T-helper 17 cell (primary cell): Measurements from ENCODE around the gene REV1. TPM values are rescaled to one million over a fixed set of nuclear protein-coding genes. Genes with fewer than 3 reads are reported as not detected.
"Not testable (repeated sequence)": the region's sequence is repeated elsewhere in the genome, so short reads cannot be mapped to it uniquely, and the experiment has no call there.

ENCODE experiments used
- ATAC-seq: fragments of 150-1000 bp; cut with Tn5 transposase; 2 replicates; pipeline ENCODE4 v1.10.0; 2021; ENCODE audit warnings: mild to moderate bottlenecking, moderate library complexity
- DNase-seq, 3 donors: peaks; one replicate each; pipeline versions ENCODE4 v3.0.0 to v3.0.0-alpha.2; 2020 to 2021
- H3K9me3 ChIP-seq: one replicate; pipeline ENCODE4 v1.7.0; 2013; ENCODE audit warnings: low read length, mild to moderate bottlenecking; ENCODE audit not compliant: control insufficient read depth, poor library complexity, severe bottlenecking
- H3K27ac Mint-ChIP-seq: one replicate; pipeline ENCODE4 v1.8.0; 2022; ENCODE audit warnings: mild to moderate bottlenecking, moderate library complexity, mixed read lengths
- H3K27me3 Mint-ChIP-seq: one replicate; pipeline ENCODE4 v1.8.0; 2022; ENCODE audit warnings: mixed read lengths
- H3K36me3 Mint-ChIP-seq: one replicate; pipeline ENCODE4 v1.8.0; 2022; ENCODE audit warnings: low read depth, mixed read lengths
- H3K4me1 Mint-ChIP-seq: one replicate; pipeline ENCODE4 v1.8.0; 2022; ENCODE audit warnings: mild to moderate bottlenecking, mixed read lengths
- H3K4me3 Mint-ChIP-seq: one replicate; pipeline ENCODE4 v1.8.0; 2022; ENCODE audit warnings: mild to moderate bottlenecking, moderate library complexity, mixed read lengths
- total RNA-seq, 4 donors: library from RNA in 2 of 4; stranded (reverse) in 2 of 4; gene quantifications; one replicate each; pipeline ENCODE4 v1.2.3 and lab custom pipeline; 2022 to 2026

Gene REV1
- total RNA-seq (10 to 100 TPM; 41.7 to 47.3 TPM), total RNA-seq (lab: John Stamatoyannopoulos, UW) (67.8 to 101 reads per million in 2 donors)

GRCh38 chr2:99489761-99490622 is at the start of gene REV1:
TSS of gene REV1 (minus strand) at chr2:99490017. CDS start at chr2:99464975, 25,042 bp downstream.
- Mint-ChIP-seq H3K27ac (peak within 1 kb of the TSS; percentile 99), H3K36me3 (peaks cover 4% of the 10 kb centered on the region)
- peak; percentile 90 for ATAC-seq

DNA sequence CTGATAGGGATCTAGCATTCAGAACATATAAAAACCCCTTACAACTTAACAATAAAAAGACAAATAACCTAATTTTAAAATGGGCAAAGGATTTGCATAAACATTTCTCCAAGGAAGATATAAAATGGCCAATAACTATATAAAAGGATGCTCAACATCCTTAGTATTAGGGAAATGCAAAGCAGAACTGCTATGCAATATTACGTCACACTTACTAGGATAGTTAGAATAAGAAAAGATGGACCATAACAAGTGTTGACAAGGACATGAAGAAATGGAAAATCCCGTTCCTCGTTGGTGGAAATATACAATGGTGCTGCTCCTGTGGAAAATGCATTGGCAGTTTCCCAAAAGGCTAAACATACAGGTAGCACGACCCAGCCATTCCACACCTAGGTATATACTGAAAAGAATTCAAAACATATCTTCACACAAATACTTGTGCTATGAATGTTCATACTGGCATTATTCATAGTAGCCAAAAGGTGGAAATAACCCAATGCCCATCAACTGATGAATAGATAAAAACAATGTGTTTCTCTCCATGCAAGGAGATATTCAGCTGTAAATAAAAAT is 48.2 kb upstream of the REV1 start:
- H3K4me1 Mint-ChIP-seq, result no peaks in the 10 kb centered on the region
- DNase-seq, result no peak
- ATAC-seq, result no peak
- no peak overlapping the region for H3K4me3 Mint-ChIP-seq
- peaks cover 30% of the 10 kb centered on the region for H3K27me3 Mint-ChIP-seq
- H3K27ac Mint-ChIP-seq, result no peak overlapping the region
- no peaks in the 10 kb centered on the region for H3K9me3 ChIP-seq
- H3K36me3 Mint-ChIP-seq, result no peaks in the 10 kb centered on the region

More at GRCh38 chr2:99489761-99490622, at the start of gene REV1:
- H3K4me3 Mint-ChIP-seq, result peak within 1 kb of the TSS; percentile 100
- H3K9me3 ChIP-seq, result no peaks in the 10 kb centered on the region
- DNase-seq, result peak; percentile 92 to 95 (median 93)
- peaks cover 36% of the 10 kb centered on the region for H3K4me1 Mint-ChIP-seq
- H3K27me3 Mint-ChIP-seq, result peaks cover 12% of the 10 kb centered on the region

GRCh38 chr2:99524056-99524455 is 34.2 kb upstream of the REV1 start:
- H3K36me3 Mint-ChIP-seq, result no peaks in the 10 kb centered on the region
- no peaks in the 10 kb centered on the region for H3K9me3 ChIP-seq
- H3K27me3 Mint-ChIP-seq, result peaks cover 30% of the 10 kb centered on the region
- no peaks in the 10 kb centered on the region for H3K4me1 Mint-ChIP-seq
- ATAC-seq, result no peak
- H3K27ac Mint-ChIP-seq, result no peak overlapping the region
- H3K4me3 Mint-ChIP-seq, result no peak overlapping the region
- DNase-seq, result no peak

GRCh38 chr2:99522157-99522556 is 32.3 kb upstream of the REV1 start:
- Mint-ChIP-seq H3K36me3 (no peaks in the 10 kb centered on the region), H3K4me3 (no peak overlapping the region), H3K4me1 (no peaks in the 10 kb centered on the region), H3K27me3 (peaks cover 35% of the 10 kb centered on the region), H3K27ac (no peak overlapping the region)
- no peaks in the 10 kb centered on the region for H3K9me3 ChIP-seq
- DNase-seq, result no peak
- no peak for ATAC-seq

GRCh38 chr2:99520813-99521212 is 31.0 kb upstream of the REV1 start:
- Mint-ChIP-seq H3K4me1 (no peaks in the 10 kb centered on the region), H3K4me3 (no peak overlapping the region), H3K27ac (no peak overlapping the region), H3K36me3 (no peaks in the 10 kb centered on the region), H3K27me3 (peaks cover 43% of the 10 kb centered on the region)
- DNase-seq (no peak), ATAC-seq (no peak)
- H3K9me3 ChIP-seq, result no peaks in the 10 kb centered on the region

DNA sequence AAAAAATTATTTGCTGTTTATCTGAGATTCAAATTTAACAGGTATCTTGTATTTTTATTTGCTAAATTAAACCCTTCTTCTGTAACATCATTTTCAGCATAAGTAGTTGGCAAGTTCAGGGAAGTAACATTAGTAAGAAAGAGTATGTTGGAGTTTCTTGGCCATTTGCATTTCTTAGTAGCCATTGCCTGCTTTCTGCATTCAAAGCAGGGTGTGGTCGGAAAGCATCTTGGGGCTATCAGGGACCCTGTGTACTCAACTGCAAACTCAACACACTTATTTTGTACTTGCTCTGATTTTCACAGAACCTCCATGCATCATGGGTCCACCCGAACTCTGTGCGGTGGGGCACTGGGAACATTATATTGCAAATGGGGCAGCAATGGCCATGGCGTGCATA is 30.4 kb upstream of the REV1 start:
- Mint-ChIP-seq H3K4me3 (no peak overlapping the region), H3K27me3 (peaks cover 43% of the 10 kb centered on the region), H3K27ac (no peak overlapping the region), H3K36me3 (no peaks in the 10 kb centered on the region), H3K4me1 (no peaks in the 10 kb centered on the region)
- H3K9me3 ChIP-seq, result no peaks in the 10 kb centered on the region
- DNase-seq (no peak), ATAC-seq (no peak)

GRCh38 chr2:99514357-99514756 is 24.5 kb upstream of the REV1 start:
- Mint-ChIP-seq H3K27ac (no peak overlapping the region), H3K4me1 (no peaks in the 10 kb centered on the region), H3K4me3 (no peak overlapping the region), H3K36me3 (no peaks in the 10 kb centered on the region), H3K27me3 (peaks cover 31% of the 10 kb centered on the region)
- no peaks in the 10 kb centered on the region for H3K9me3 ChIP-seq
- DNase-seq, result no peak
- ATAC-seq, result no peak

GRCh38 chr2:99512181-99512591 is 22.4 kb upstream of the REV1 start:
- peaks cover 15% of the 10 kb centered on the region for H3K27me3 Mint-ChIP-seq
- no peak overlapping the region for H3K27ac Mint-ChIP-seq
- no peaks in the 10 kb centered on the region for H3K36me3 Mint-ChIP-seq
- ATAC-seq, result no peak
- no peak for DNase-seq
- H3K9me3 ChIP-seq, result no peaks in the 10 kb centered on the region
- H3K4me3 Mint-ChIP-seq, result no peak overlapping the region
- H3K4me1 Mint-ChIP-seq, result no peaks in the 10 kb centered on the region

DNA sequence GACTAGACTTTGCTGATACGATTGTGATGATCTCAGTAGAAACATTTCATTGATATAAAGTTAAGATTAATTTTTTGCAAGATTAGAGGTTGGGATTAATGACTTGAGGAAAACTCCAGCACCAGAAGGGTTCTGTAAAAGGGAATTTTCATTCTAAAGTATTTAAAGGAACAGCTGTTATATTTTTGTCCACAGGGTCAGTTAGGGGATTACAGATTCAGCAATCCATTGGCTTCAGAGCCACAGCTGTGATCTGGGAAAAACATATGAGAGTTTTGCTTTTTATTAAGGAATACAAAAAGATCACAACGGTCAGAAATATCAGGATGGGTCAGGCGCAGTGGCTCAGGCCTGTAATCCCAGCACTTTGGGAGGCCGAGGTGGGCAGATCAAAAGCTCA is 19.6 kb upstream of the REV1 start:
- H3K27ac Mint-ChIP-seq, result peak overlapping the region; percentile 32
- peaks cover 5% of the 10 kb centered on the region for H3K27me3 Mint-ChIP-seq
- H3K36me3 Mint-ChIP-seq, result no peaks in the 10 kb centered on the region
- peaks cover 8% of the 10 kb centered on the region for H3K4me1 Mint-ChIP-seq
- ATAC-seq (no peak), DNase-seq (no peak)
- no peaks in the 10 kb centered on the region for H3K9me3 ChIP-seq
- H3K4me3 Mint-ChIP-seq, result no peak overlapping the region

- no peak for ATAC-seq
- peaks cover 12% of the 10 kb centered on the region for H3K4me1 Mint-ChIP-seq
Measured at GRCh38 chr2:99507937-99508818, 18.4 kb upstream of the REV1 start.

GRCh38 chr2:99504844-99505584 is 15.2 kb upstream of the REV1 start:
- H3K4me1 Mint-ChIP-seq, result peaks cover 12% of the 10 kb centered on the region
- H3K36me3 Mint-ChIP-seq, result no peaks in the 10 kb centered on the region

More at GRCh38 chr2:99507937-99508818, 18.4 kb upstream of the REV1 start:
- H3K4me3 Mint-ChIP-seq, result no peak overlapping the region
- H3K27me3 Mint-ChIP-seq, result no peaks in the 10 kb centered on the region
- no peak for DNase-seq
- H3K36me3 Mint-ChIP-seq, result no peaks in the 10 kb centered on the region
- no peaks in the 10 kb centered on the region for H3K9me3 ChIP-seq
- no peak overlapping the region for H3K27ac Mint-ChIP-seq

GRCh38 chr2:99503662-99504416 is 14.0 kb upstream of the REV1 start:
- Mint-ChIP-seq H3K4me1 (peaks cover 12% of the 10 kb centered on the region), H3K27me3 (peaks cover 22% of the 10 kb centered on the region)
- ATAC-seq, DNase-seq, H3K9me3 ChIP-seq, H3K36me3 Mint-ChIP-seq, H3K27ac Mint-ChIP-seq, H3K4me3 Mint-ChIP-seq: not testable (repeated sequence)

More at GRCh38 chr2:99504844-99505584, 15.2 kb upstream of the REV1 start:
- Mint-ChIP-seq H3K4me3 (no peak overlapping the region), H3K27ac (peak overlapping the region; percentile 59), H3K27me3 (peaks cover 10% of the 10 kb centered on the region)
- no peaks in the 10 kb centered on the region for H3K9me3 ChIP-seq
- no peak for DNase-seq
- no peak for ATAC-seq
